GM11168 (cell line): ENCODE measurements around the gene PEA15.

Source experiments
- in situ Hi-C: fragments of 300-500 bp; cut with MboI; formaldehyde crosslinking; loops from one replicate; pipeline ENCODE4 v1.12.0; 2022; ENCODE audit warnings: low sequenced_read_pairs; ENCODE audit not compliant: unreplicated experiment

PEA15 gene

GRCh38 chr1:160228431-160228830 is 23.2 kb downstream of the PEA15 start:
- in situ Hi-C loops: no loop called here

GRCh38 chr1:160232911-160233310 is 27.7 kb downstream of the PEA15 start:
- in situ Hi-C loops: no loop called here

GRCh38 chr1:160236806-160237205 is 31.6 kb downstream of the PEA15 start:
- in situ Hi-C loops: no loop called here

- in situ Hi-C loops: no loop called here
Observed at GRCh38 chr1:160237558-160237957, 32.4 kb downstream of the PEA15 start.

- in situ Hi-C loops: no loop called here
Observed at GRCh38 chr1:160238408-160238807, 33.2 kb downstream of the PEA15 start.

GRCh38 chr1:160239582-160240299 is 34.6 kb downstream of the PEA15 start:
- in situ Hi-C loops: no loop called here

DNA sequence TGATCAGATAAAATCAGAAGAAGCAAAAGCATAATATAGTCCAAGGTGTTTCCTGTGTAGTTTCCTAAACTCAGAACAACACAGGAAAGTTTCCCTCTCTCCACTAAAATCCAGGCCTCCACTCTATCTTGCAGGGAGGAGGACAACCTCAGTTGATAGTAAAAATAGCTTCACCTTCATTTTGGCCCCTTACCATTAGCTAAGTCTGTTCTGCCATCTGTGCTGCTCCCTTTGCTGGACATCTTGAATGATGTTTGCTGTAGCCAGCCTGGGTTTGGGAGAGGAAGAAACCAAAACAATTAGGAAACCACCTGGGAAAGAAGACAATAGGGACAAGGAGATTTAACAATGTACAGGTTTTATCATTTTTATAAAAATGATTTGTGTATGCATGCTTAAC is 38.6 kb downstream of the PEA15 start:
- in situ Hi-C loops: no loop called here

- in situ Hi-C loops: no loop called here
Observed at GRCh38 chr1:160244209-160244608, 39.0 kb downstream of the PEA15 start.

GRCh38 chr1:160245434-160245833 is 40.2 kb downstream of the PEA15 start:
- in situ Hi-C loops: no loop called here

GRCh38 chr1:160247053-160247452 is 41.9 kb downstream of the PEA15 start:
- in situ Hi-C loops: no loop called here

- in situ Hi-C loops: loop anchor here (10.0 kb wide), 1 partner anchor 136 kb away; the partner anchor contains the start of gene ATP1A2
Observed at GRCh38 chr1:160251011-160251410, 45.8 kb downstream of the PEA15 start.

DNA sequence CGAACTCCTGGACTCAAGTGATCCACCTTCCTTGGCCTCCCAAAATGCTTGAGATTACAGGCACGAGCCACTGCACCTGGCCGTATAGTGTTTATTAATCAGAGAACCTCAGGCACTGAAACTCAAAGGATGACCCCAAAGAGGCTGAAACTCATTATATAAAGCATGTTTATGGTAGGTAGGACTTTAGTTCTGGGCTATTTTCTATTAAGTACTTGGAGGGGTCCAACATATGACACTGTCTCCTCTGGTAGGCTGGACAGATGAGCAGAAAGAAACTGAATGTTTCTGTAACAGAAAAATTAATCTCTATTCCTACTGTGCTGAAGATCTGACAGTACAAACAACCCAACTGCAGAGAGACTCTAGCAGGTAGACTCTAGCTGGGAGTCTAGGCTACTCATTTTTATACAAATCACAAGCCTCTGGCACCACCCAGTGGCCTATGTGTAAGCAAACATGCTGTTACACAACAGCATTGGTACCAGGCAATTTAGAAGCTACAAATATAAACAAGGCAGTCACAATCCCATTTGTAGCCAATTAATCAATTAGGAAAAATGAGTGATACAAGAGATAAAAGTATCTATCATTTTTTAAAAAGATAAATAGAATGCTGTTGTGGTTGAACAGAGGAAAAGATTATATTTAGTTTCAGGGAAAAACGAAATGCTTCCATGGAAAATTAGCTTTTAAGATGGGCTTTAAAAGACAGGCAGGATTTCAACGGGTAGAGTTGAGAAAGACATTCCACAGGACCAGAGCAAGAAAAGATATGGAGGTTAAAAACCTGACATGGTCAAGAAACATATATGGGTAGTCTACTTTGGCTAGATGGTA is 46.7 kb downstream of the PEA15 start:
- in situ Hi-C loops: loop anchor here (10.0 kb wide), 1 partner anchor 137 kb away; the partner anchor contains the start of gene ATP1A2

DNA sequence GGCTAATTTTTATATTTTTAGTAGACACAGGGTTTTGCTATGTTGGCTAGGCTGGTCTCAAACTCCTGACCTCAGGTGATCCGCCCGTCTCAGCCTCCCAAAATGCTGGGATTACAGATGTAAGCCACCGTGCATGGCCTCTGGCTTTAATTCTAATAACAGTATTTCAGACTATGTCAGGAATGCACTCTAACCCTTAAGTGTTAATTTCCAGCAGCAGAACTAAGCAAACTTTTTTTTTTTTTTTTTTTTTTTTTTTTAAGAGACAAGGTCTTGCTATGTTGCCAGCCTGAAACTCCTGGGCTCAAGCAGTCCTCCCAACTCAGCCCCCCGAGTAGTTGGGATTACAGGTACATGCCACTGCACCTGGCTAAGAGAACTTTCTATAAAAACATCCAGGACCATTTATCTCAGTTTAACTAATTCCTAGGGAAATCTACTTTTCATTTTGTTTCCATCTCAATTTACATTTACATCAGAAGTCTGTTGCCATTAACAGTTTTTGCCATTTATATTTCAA is 50.7 kb downstream of the PEA15 start:
- in situ Hi-C loops: loop anchor here (10.0 kb wide), 1 partner anchor 141 kb away; the partner anchor contains the start of gene ATP1A2

- in situ Hi-C loops: loop anchor here (10.0 kb wide), 1 partner anchor 142 kb away; the partner anchor contains the start of gene ATP1A2
Observed at GRCh38 chr1:160256396-160257046, 51.3 kb downstream of the PEA15 start.

DNA sequence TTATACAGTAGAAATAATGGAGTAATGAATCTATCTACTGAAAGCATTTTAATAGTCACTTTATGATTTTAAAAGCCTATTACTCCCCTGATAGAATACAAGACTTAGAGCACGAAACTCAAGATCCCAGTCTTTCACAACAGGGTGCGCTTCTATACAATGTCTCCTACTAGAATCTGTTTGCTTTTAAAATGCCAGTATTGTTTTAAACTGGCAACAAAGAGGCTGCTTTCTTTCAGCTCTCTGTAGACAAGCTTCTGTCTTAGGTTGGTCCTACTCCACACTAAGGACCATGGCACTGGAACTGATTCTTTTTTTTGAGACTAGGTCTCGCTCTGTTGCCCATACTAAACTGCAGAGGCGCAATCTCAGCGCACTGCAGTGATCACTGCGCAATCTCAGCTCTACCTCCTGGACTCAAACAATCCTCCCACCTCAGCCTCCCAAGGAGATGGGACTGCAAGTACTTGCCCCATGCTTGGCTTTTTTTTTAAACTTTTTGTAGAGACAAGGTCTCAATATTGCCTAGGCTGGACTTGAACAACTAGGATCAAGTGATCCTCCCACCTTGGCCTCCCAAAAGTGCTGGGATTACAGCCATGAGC is 52.3 kb downstream of the PEA15 start:
- in situ Hi-C loops: loop anchor here (10.0 kb wide), 1 partner anchor 143 kb away; the partner anchor contains the start of gene ATP1A2

GRCh38 chr1:160258177-160258798 is 53.1 kb downstream of the PEA15 start:
- in situ Hi-C loops: loop anchor here (10.0 kb wide), 1 partner anchor 143 kb away; the partner anchor contains the start of gene ATP1A2

DNA sequence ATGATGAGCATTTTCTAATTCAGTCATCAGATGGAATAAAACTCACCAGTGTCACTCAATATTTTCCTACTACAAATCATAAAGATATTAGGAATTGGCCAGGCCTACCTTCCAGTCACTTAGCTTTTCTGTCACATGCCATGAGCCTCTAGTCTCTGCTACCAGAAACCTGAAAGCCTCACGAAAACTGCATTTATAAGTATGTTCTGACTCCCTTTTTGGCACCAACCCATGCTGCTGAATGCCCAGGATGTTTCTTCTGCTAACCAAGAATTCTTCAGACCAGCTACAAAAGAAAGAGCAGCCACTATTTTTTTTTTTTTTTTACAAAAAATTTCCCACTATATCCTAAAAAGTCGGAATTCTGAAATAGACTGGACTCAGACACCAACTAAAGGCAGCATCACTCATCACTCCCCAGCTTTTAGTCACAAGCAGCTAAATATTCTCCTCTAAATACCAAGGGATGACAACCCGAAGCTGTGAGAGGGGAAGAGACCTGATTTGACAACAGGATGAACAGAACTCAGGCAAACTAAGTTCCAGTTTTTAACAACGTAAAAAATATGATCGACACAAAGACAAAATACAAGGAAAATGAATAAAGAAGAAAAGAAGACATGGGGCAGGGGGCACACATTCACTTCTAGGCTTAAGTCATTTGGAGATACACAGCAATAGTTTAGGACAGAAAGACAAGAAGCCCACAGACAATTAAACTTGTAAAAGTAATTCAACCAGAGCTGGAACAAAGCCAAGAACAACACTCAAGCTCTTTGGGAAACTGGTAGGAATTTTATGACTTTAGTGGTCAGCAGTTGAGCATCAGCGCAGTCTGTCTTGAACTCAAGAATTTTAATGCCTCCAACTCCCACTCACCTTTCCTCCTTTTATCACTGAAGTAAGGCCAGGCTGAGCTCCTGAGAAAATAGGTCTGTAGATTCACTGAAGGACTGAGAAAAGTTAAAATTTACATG is 55.5 kb downstream of the PEA15 start:
- in situ Hi-C loops: no loop called here

DNA sequence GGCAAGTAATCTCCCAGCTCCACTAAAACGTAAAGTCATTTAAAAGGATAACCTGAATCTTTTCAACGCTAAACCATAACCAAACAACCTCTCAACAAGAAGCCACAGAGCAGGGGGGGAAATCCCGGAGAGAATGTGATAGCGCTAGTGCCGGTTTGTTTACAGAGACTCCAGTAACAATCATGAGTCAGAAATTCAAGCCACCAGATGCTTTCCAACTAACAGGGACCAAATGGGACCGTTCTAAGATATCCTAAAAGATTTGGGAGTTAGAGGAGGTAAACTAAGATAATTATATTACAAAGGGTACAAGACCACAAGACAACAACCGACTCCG is 56.3 kb downstream of the PEA15 start:
- in situ Hi-C loops: no loop called here
